ENCODE data around the gene CAMKMT.

The CAMKMT gene

GRCh38 chr2:44758591-44758990 is 396.8 kb downstream of the CAMKMT start:
- TF ChIP-seq, protein P1, sequence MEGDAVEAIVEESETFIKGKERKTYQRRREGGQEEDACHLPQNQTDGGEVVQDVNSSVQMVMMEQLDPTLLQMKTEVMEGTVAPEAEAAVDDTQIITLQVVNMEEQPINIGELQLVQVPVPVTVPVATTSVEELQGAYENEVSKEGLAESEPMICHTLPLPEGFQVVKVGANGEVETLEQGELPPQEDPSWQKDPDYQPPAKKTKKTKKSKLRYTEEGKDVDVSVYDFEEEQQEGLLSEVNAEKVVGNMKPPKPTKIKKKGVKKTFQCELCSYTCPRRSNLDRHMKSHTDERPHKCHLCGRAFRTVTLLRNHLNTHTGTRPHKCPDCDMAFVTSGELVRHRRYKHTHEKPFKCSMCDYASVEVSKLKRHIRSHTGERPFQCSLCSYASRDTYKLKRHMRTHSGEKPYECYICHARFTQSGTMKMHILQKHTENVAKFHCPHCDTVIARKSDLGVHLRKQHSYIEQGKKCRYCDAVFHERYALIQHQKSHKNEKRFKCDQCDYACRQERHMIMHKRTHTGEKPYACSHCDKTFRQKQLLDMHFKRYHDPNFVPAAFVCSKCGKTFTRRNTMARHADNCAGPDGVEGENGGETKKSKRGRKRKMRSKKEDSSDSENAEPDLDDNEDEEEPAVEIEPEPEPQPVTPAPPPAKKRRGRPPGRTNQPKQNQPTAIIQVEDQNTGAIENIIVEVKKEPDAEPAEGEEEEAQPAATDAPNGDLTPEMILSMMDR (IDR thresholded peaks at IDR 0.05; ENCODE audit: low read depth, low read length): no peak
- in situ Hi-C loops (cut with HindIII; ENCODE audit: low sequenced_read_pairs): no loop called here
- no peak for DNase-seq (ENCODE audit: low read depth, low spot score)
- H3K4me3 ChIP-seq (ENCODE audit: low read depth, low read length): no peak overlapping the region

DNA sequence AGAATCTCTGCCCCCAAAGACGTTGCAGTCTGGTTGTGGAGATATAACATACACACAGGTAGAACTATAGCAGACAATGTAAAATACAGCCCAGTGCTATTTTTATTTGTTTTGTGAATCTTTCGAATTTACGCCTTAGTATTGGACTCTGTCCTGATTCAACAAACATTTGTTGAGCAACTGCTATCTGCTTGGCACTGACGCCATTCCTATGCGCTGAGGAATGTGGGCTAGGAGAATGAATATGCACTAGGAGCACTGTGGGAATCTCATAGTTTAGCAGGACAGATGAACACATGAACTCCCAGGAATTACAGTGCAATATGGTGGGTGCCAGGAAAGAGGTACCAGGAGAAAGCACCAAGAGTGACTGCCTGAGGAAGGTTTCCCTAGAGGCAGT is 398.1 kb downstream of the CAMKMT start:
- in situ Hi-C loops (cut with HindIII; ENCODE audit: low sequenced_read_pairs): no loop called here
- H3K4me3 ChIP-seq (ENCODE audit: low read depth, low read length): no peak overlapping the region
- TF ChIP-seq, protein P1 (IDR thresholded peaks at IDR 0.05; ENCODE audit: low read depth, low read length): no peak
- DNase-seq (ENCODE audit: low read depth, low spot score): no peak

GRCh38 chr2:44763275-44763782 is 401.6 kb downstream of the CAMKMT start:
- no peak for DNase-seq (ENCODE audit: low read depth, low spot score)

DNA sequence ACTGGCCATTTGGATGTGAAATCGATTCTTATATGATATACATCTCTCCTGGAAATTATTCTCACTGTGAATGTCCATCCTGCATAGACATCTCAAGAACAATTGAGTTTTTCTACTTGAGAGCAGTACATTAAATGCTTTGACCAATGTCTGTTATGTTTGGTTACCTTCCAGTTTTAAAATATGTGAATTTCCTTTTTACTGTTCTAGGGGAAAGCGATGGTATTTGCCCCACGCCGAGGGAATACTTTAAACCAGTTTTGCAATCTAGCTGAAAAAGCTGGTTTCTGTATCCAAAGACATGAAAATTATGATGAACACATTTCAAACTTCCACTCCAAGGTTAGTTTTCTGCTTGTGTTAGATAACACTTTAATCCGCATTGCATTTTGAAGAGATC is 404.5 kb downstream of the CAMKMT start:
- in situ Hi-C loops (cut with HindIII; ENCODE audit: low sequenced_read_pairs): no loop called here
- TF ChIP-seq, protein P1 (IDR thresholded peaks at IDR 0.05; ENCODE audit: low read depth, low read length): no peak
- H3K4me3 ChIP-seq (ENCODE audit: low read depth, low read length): no peak overlapping the region
- DNase-seq (ENCODE audit: low read depth, low spot score): no peak

More at GRCh38 chr2:44763275-44763782, 401.6 kb downstream of the CAMKMT start:
- TF ChIP-seq, protein P1 (IDR thresholded peaks at IDR 0.05; ENCODE audit: low read depth, low read length): no peak
- in situ Hi-C loops (cut with HindIII; ENCODE audit: low sequenced_read_pairs): no loop called here
- H3K4me3 ChIP-seq (ENCODE audit: low read depth, low read length): no peak overlapping the region

- TF ChIP-seq, protein P1 (IDR thresholded peaks at IDR 0.05; ENCODE audit: low read depth, low read length): no peak
- in situ Hi-C loops (cut with HindIII; ENCODE audit: low sequenced_read_pairs): no loop called here
- DNase-seq (ENCODE audit: low read depth, low spot score): no peak
- no peak overlapping the region for H3K4me3 ChIP-seq (ENCODE audit: low read depth, low read length)
These were observed 405.0 kb downstream of the CAMKMT start for GRCh38 chr2:44766777-44767176.

DNA sequence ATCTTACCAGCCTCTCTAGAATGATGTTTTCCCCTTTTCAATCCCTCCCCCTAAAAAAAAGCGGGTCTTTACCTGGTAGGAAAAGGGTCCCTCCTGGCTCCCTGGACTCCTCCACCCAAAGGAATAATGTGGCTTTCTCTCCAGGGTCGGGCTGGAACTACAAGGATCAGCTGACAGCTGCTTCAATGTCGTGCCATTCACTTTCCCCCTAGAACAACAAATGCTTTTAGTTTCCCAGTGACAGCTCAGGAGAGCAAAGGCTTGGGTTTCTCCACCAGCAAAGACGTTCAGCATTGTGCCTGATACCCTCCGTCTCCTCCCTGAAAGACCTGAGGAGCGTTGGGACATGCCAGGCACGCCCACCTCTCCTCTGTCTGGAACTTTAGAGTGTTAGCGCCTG is 405.9 kb downstream of the CAMKMT start:
- TF ChIP-seq, protein P1 (IDR thresholded peaks at IDR 0.05; ENCODE audit: low read depth, low read length): no peak
- no peak for DNase-seq (ENCODE audit: low read depth, low spot score)
- H3K4me3 ChIP-seq (ENCODE audit: low read depth, low read length): no peak overlapping the region
- in situ Hi-C loops (cut with HindIII; ENCODE audit: low sequenced_read_pairs): no loop called here

All from astrocyte of the spinal cord (primary cell).